ENCODE measurements around the gene TAGLN. TPM values are rescaled to one million over a fixed set of nuclear protein-coding genes. Genes with fewer than 3 reads are reported as not detected.
"Not testable (repeated sequence)": the region's sequence is repeated elsewhere in the genome, so short reads cannot be mapped to it uniquely, and the experiment has no call there.

Gene TAGLN
- total and polyA plus RNA-seq, 9 donors = 95.4 to 140 (median 113) TPM

DNA sequence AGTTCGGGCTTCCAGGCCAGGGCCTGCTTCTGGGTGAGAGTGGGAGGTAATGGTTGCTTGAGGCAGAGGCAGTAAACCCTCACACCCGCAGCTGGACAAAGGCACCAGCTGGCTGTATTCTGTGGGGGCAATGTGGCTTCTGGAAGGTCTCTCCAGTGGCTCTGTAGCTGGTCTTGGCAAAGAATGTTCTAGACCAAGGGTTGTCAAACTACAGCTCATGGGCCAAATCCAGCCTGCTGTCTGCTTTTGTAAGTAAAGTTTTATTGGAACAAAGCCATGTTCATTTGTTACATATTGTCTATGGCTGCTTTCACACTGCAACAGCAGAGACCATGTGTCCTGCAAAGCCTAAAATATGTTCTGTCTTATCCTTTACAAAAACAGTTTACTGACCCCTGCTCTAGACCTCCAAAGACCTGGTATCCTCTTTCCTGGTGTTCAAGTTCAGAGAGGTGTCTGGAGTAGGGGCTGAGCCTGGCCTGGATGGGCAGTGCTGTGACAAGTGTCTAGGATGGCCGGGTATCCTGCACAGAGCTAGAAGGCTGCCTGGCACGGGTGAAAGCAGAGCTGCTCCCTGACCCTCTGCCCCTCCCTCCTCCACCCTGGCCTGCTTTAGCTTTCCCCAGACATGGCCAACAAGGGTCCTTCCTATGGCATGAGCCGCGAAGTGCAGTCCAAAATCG lies 3.4 kb downstream of the TAGLN start:
- no peak overlapping the region for H3K4me3 ChIP-seq (ENCODE audit: low read length)
- peak overlapping the region; percentile 51 for H3K27ac ChIP-seq (ENCODE audit: low read length)
- peaks cover 80% of the 10 kb centered on the region for H3K4me1 ChIP-seq (ENCODE audit: control insufficient read depth, insufficient read depth, low read length)
- no peaks in the 10 kb centered on the region for H3K27me3 ChIP-seq (ENCODE audit: control insufficient read depth, insufficient read depth, low read length)
- no peaks in the 10 kb centered on the region for H3K9me3 ChIP-seq (replicated peaks; ENCODE audit: control insufficient read depth, low read depth, low read length)
- H3K36me3 ChIP-seq (ENCODE audit: control insufficient read depth, insufficient read depth, low read length) = peaks cover 20% of the 10 kb centered on the region
- no peak for DNase-seq
- 73% methylated on average over 3 of the region's 7 CpGs for WGBS (ENCODE audit: insufficient coverage)

DNA sequence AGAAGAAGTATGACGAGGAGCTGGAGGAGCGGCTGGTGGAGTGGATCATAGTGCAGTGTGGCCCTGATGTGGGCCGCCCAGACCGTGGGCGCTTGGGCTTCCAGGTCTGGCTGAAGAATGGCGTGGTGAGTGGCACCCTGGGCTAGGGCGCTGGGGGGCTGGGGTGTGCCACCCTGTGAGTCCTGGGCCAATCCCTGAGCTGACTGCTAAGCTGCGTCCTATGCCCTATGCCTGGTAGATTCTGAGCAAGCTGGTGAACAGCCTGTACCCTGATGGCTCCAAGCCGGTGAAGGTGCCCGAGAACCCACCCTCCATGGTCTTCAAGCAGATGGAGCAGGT lies 3.9 kb downstream of the TAGLN start:
- Histone ChIP-seq H3K27ac (ENCODE audit: low read length) (no peak overlapping the region), H3K4me1 (ENCODE audit: control insufficient read depth, insufficient read depth, low read length) (peaks cover 75% of the 10 kb centered on the region), H3K4me3 (ENCODE audit: low read length) (no peak overlapping the region), H3K36me3 (ENCODE audit: control insufficient read depth, insufficient read depth, low read length) (peaks cover 20% of the 10 kb centered on the region), H3K9me3 (replicated peaks; ENCODE audit: control insufficient read depth, low read depth, low read length) (no peaks in the 10 kb centered on the region), H3K27me3 (ENCODE audit: control insufficient read depth, insufficient read depth, low read length) (no peaks in the 10 kb centered on the region)
- no peak for DNase-seq
- 97% methylated on average over 10 of the region's 10 CpGs for WGBS (ENCODE audit: insufficient coverage)

DNA sequence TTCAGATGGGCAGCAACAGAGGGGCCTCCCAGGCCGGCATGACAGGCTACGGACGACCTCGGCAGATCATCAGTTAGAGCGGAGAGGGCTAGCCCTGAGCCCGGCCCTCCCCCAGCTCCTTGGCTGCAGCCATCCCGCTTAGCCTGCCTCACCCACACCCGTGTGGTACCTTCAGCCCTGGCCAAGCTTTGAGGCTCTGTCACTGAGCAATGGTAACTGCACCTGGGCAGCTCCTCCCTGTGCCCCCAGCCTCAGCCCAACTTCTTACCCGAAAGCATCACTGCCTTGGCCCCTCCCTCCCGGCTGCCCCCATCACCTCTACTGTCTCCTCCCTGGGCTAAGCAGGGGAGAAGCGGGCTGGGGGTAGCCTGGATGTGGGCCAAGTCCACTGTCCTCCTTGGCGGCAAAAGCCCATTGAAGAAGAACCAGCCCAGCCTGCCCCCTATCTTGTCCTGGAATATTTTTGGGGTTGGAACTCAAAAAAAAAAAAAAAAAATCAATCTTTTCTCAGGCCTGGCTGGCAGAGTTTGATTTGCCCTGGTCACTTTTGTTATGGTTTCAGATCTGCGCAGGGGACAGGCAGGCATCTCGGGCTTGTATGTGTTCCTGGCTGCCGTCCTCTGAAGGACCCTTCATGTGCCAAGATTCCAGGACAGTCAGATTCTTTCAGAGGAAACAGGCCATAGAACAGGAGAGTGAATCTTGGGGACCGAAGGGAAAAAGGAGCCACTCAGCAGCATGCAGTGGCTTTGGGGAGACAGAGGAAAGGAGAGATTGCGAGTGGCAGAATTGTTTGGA lies 5.3 kb downstream of the TAGLN start:
- Histone ChIP-seq H3K4me3 (ENCODE audit: low read length) (no peak overlapping the region), H3K4me1 (ENCODE audit: control insufficient read depth, insufficient read depth, low read length) (peaks cover 60% of the 10 kb centered on the region), H3K27me3 (ENCODE audit: control insufficient read depth, insufficient read depth, low read length) (no peaks in the 10 kb centered on the region), H3K36me3 (ENCODE audit: control insufficient read depth, insufficient read depth, low read length) (peaks cover 20% of the 10 kb centered on the region), H3K9me3 (replicated peaks; ENCODE audit: control insufficient read depth, low read depth, low read length) (no peaks in the 10 kb centered on the region), H3K27ac (ENCODE audit: low read length) (peak overlapping the region; percentile 47)
- DNase-seq = no peak
- 75% methylated on average over 12 of the region's 17 CpGs for WGBS (ENCODE audit: insufficient coverage)

DNA sequence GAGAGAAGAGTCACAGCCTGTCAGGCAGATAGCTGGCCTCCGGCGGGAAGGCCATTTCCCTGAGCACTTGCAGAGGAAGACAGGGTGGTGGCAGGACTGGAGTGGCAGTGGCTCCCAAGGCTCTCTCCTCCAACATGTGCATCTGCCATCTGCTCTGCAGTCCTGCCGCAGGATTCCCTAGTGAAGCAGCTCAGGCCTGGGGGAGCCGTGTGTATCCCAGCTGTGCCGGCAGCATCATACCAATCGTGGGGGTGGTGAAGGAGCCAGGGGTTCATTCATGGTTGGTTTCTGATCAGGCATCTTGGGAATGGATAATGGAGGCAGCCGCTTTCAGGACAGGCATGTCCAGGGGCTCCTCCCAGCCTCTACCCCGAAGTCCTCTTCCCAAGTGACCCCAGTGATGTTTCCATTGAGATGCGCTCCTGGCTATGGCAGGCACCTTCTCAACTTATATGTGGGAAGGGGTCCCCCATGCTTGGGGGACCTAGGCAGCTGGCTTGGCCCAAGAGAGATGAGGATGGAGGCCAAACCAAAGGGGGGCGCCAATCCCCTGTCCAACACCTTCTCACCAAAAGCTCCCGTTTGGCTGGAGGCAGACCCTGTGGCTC lies 6.1 kb downstream of the TAGLN start:
- no peak overlapping the region for H3K4me3 ChIP-seq (ENCODE audit: low read length)
- 100% methylated on average over 1 of the region's 11 CpGs for WGBS (ENCODE audit: insufficient coverage)
- H3K4me1 ChIP-seq (ENCODE audit: control insufficient read depth, insufficient read depth, low read length) = peaks cover 52% of the 10 kb centered on the region
- H3K27ac ChIP-seq (ENCODE audit: low read length) = no peak overlapping the region
- no peaks in the 10 kb centered on the region for H3K27me3 ChIP-seq (ENCODE audit: control insufficient read depth, insufficient read depth, low read length)
- peaks cover 20% of the 10 kb centered on the region for H3K36me3 ChIP-seq (ENCODE audit: control insufficient read depth, insufficient read depth, low read length)
- H3K9me3 ChIP-seq (replicated peaks; ENCODE audit: control insufficient read depth, low read depth, low read length) = no peaks in the 10 kb centered on the region
- no peak for DNase-seq

DNA sequence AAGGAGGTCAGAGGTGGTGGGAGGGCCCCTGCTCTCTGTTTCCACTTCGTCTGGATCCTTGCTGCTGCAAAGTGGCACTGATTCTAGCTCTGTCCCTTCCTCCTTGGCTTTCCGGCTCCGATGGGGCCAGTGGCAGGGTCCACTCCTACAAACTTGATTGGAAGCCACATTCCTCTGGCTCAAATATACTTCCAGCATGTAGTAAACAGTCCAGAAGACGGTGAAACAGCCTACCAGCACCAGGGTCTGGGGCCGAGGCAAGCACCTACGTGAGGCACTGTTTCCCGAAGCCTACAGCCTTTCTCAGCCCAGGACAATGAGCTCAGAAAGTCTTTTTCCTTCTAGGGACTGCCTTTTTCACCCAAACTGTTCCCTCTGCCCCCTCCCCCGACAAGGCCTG lies 6.9 kb downstream of the TAGLN start:
- Histone ChIP-seq H3K4me1 (ENCODE audit: control insufficient read depth, insufficient read depth, low read length) (peaks cover 44% of the 10 kb centered on the region), H3K36me3 (ENCODE audit: control insufficient read depth, insufficient read depth, low read length) (peaks cover 20% of the 10 kb centered on the region)
- not testable (repeated sequence) for H3K9me3 ChIP-seq (replicated peaks; ENCODE audit: control insufficient read depth, low read depth, low read length); DNase-seq; H3K27me3 ChIP-seq (ENCODE audit: control insufficient read depth, insufficient read depth, low read length); H3K27ac ChIP-seq (ENCODE audit: low read length); H3K4me3 ChIP-seq (ENCODE audit: low read length)
- WGBS (ENCODE audit: insufficient coverage) = 59% methylated on average over 3 of the region's 8 CpGs

DNA sequence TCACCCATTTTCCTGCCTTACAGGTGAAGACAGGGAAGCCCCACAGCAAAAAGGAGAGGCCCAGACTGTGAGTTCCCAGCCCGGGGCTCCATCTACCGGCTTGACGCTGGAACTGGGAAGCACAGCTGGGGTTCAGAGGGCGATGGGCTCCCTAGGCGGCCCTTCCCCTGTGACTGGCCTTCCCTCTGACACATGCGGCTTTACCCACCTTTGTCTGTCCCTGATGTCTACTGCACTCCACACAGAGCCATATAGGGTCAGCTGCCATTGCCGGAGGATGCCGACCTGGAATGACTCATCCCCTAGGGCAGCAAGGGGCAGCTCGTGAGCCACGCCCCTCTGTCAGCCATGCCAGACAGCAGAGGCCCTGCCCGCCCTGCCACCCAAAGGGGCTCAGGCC lies 7.7 kb downstream of the TAGLN start:
- H3K4me1 ChIP-seq (ENCODE audit: control insufficient read depth, insufficient read depth, low read length) = peaks cover 36% of the 10 kb centered on the region
- H3K36me3 ChIP-seq (ENCODE audit: control insufficient read depth, insufficient read depth, low read length) = peaks cover 25% of the 10 kb centered on the region
- not testable (repeated sequence) for DNase-seq; H3K9me3 ChIP-seq (replicated peaks; ENCODE audit: control insufficient read depth, low read depth, low read length); H3K27me3 ChIP-seq (ENCODE audit: control insufficient read depth, insufficient read depth, low read length); H3K4me3 ChIP-seq (ENCODE audit: low read length); H3K27ac ChIP-seq (ENCODE audit: low read length)
- no CpG with 5 or more reads among the region's 11 CpGs for WGBS (ENCODE audit: insufficient coverage)

DNA sequence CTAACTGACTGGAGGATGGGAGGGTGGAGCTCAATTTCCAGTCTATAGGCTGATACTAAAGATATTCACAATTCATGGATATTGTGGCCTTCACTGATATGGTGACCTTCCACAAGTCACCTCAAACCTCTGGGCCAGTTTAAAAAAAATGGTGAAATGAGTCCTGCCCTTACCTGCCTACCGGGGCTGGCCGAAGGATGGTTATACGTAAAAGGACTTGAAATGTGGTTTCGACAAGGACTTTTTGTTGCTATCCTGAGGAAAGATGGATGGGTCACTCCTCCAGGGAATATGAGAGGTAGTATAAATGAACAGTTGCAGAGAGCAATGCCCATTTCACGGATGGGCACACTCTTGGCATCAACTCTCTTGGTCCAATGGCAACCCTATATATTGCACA lies 8.3 kb downstream of the TAGLN start:
- not testable (repeated sequence) for H3K9me3 ChIP-seq (replicated peaks; ENCODE audit: control insufficient read depth, low read depth, low read length); H3K27ac ChIP-seq (ENCODE audit: low read length); DNase-seq; H3K4me3 ChIP-seq (ENCODE audit: low read length); H3K27me3 ChIP-seq (ENCODE audit: control insufficient read depth, insufficient read depth, low read length)
- Histone ChIP-seq H3K4me1 (ENCODE audit: control insufficient read depth, insufficient read depth, low read length) (peaks cover 30% of the 10 kb centered on the region), H3K36me3 (ENCODE audit: control insufficient read depth, insufficient read depth, low read length) (peaks cover 25% of the 10 kb centered on the region)
- WGBS (ENCODE audit: insufficient coverage) = 88% methylated on average over 4 of the region's 5 CpGs

DNA sequence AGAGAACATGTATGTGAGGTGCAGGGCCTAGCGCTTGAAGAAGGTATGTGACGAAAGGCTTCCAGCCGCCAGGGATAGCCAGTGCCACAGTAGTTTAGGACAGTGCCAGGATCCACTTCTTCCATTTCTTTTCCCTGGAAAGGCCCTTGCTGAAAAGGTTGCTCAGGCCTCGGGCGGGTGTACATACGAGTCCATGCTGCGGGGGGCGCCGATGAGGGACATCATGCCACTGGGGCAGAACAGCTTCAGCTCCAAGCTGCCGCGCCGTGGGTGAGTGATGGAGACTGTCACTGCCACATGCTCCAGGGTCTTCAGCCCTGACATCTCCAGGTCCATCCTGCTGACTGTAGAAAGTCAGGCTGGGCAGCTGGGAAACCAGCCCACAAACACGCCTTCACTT lies 9.5 kb downstream of the TAGLN start:
- peaks cover 19% of the 10 kb centered on the region for H3K4me1 ChIP-seq (ENCODE audit: control insufficient read depth, insufficient read depth, low read length)
- 94% methylated on average over 6 of the region's 13 CpGs for WGBS (ENCODE audit: insufficient coverage)
- not testable (repeated sequence) for H3K27ac ChIP-seq (ENCODE audit: low read length); H3K27me3 ChIP-seq (ENCODE audit: control insufficient read depth, insufficient read depth, low read length); DNase-seq; H3K4me3 ChIP-seq (ENCODE audit: low read length); H3K9me3 ChIP-seq (replicated peaks; ENCODE audit: control insufficient read depth, low read depth, low read length)
- H3K36me3 ChIP-seq (ENCODE audit: control insufficient read depth, insufficient read depth, low read length) = peaks cover 30% of the 10 kb centered on the region

DNA sequence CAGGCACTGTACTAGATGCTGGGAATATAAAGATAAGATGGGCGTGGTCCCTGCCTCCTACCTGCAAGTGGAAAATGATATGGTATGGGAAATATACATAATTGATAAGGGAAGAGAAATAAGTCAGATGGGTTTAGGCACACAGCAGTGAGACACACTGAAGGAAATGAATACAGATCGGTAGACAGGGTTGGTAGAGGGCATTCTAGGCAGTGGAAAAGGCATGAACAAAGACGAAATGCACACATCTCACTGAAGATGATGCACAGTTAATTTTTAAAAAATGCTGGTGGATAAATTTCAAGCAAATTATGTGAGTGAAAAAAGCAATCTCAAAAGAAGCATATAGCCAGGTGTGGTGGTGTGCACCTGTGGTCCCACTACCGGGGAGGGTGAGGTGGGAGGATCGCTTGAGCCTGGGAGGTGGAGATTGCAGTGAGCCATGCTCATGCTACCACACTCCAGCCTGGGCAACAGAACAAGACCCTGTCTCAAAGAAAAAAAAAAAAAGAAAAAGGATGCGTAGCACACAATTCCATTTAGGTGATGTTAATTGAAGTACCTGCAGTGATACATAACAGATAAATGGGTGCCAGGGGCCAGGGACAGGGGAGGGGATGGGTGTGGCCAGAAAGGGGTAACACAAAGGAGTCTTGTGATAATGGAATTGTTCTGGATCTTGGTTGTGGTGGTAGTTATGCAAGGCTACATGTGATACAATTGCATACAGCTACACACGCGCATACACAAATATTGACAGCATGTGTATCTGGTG lies 10.4 kb downstream of the TAGLN start:
- not testable (repeated sequence) for DNase-seq; H3K27me3 ChIP-seq (ENCODE audit: control insufficient read depth, insufficient read depth, low read length); H3K27ac ChIP-seq (ENCODE audit: low read length); H3K4me3 ChIP-seq (ENCODE audit: low read length); H3K9me3 ChIP-seq (replicated peaks; ENCODE audit: control insufficient read depth, low read depth, low read length)
- WGBS (ENCODE audit: insufficient coverage) = 87% methylated on average over 4 of the region's 8 CpGs
- peaks cover 26% of the 10 kb centered on the region for H3K36me3 ChIP-seq (ENCODE audit: control insufficient read depth, insufficient read depth, low read length)
- H3K4me1 ChIP-seq (ENCODE audit: control insufficient read depth, insufficient read depth, low read length) = peaks cover 10% of the 10 kb centered on the region

DNA sequence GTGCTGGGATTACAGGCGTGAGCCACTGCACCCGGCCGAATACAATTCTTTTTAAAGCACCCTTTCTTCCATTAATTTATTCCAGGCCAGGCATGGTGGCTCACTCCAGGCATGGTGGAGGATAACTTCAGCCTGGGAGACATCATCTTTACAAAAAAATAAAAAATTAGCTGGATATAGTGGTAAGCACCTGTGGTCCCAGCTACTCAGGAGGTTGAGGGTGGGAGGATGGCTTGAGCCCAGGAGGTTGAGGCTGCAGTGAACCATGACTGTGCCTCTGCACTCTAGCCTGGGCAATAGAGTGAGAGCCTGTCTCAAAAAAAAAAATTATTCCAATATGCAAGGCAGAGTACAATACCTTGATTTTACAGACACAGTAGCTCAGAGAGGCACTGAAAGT lies 11.4 kb downstream of the TAGLN start:
- H3K27me3 ChIP-seq (ENCODE audit: control insufficient read depth, insufficient read depth, low read length) = no peaks in the 10 kb centered on the region
- DNase-seq = no peak
- H3K36me3 ChIP-seq (ENCODE audit: control insufficient read depth, insufficient read depth, low read length) = peaks cover 26% of the 10 kb centered on the region
- no peak overlapping the region for H3K4me3 ChIP-seq (ENCODE audit: low read length)
- WGBS (ENCODE audit: insufficient coverage) = 87% methylated on average over 3 of the region's 3 CpGs
- no peak overlapping the region for H3K27ac ChIP-seq (ENCODE audit: low read length)
- H3K4me1 ChIP-seq (ENCODE audit: control insufficient read depth, insufficient read depth, low read length) = no peaks in the 10 kb centered on the region
- H3K9me3 ChIP-seq (replicated peaks; ENCODE audit: control insufficient read depth, low read depth, low read length) = no peaks in the 10 kb centered on the region
